Fibroblast of lung (primary cell): ENCODE data around the gene RPL22L1. TPM values are rescaled to one million over a fixed set of nuclear protein-coding genes. Genes with fewer than 3 reads are reported as not detected.

Source experiments
- DNase-seq, 2 donors: peaks; one replicate each; pipeline versions ENCODE4 v3.0.0 to v3.0.0-alpha.2; 2010; ENCODE audit warnings: low read depth in 2 of 2
- H2AFZ ChIP-seq: 2 replicates; pipeline ENCODE4 v1.5.1; 2012; ENCODE audit warnings: low read length, control low read depth, inconsistent platforms
- H3K27ac ChIP-seq: 2 replicates; pipeline ENCODE4 v1.5.1; 2011; ENCODE audit warnings: low read length, control low read depth; ENCODE audit not compliant: insufficient read depth
- H3K27me3 ChIP-seq: 2 replicates; pipeline ENCODE4 v1.5.1; 2011; ENCODE audit warnings: mild to moderate bottlenecking, low read length; ENCODE audit not compliant: control insufficient read depth, insufficient read depth
- H3K36me3 ChIP-seq: 2 replicates; pipeline ENCODE4 v1.5.1; 2011; ENCODE audit warnings: low read length; ENCODE audit not compliant: control insufficient read depth, insufficient read depth
- H3K4me1 ChIP-seq: 2 replicates; pipeline ENCODE4 v1.5.1; 2011; ENCODE audit warnings: low read length; ENCODE audit not compliant: control insufficient read depth, insufficient read depth; ENCODE audit errors: extremely low read depth
- H3K4me2 ChIP-seq: 2 replicates; pipeline ENCODE4 v1.5.1; 2011; ENCODE audit warnings: low read length, control low read depth; ENCODE audit not compliant: insufficient read depth; ENCODE audit errors: extremely low read depth
- H3K4me3 ChIP-seq, 4 experiments: fragments of 200-600 bp in 1 of 4; sonication (generic) in 1 of 4; replicated peaks in 1 of 4; 2 replicates each; pipeline ENCODE4 v1.5.1; 2011 to 2016; ENCODE audit warnings: low read length in 4 of 4, low read depth in 3 of 4, mild to moderate bottlenecking in 3 of 4, control low read depth in 2 of 4, inconsistent platforms in 1 of 4, mixed read lengths in 1 of 4; ENCODE audit not compliant: insufficient read depth in 1 of 4; ENCODE audit errors: control extremely low read depth in 1 of 4
- H3K79me2 ChIP-seq: 2 replicates; pipeline ENCODE4 v1.5.1; 2012; ENCODE audit warnings: mild to moderate bottlenecking, low read length, inconsistent platforms; ENCODE audit not compliant: control insufficient read depth, insufficient read depth
- H3K9ac ChIP-seq: 2 replicates; pipeline ENCODE4 v1.5.1; 2011; ENCODE audit warnings: mild to moderate bottlenecking, low read length, control low read depth; ENCODE audit not compliant: insufficient read depth
- H3K9me3 ChIP-seq: 2 replicates; pipeline ENCODE4 v1.5.1; 2012; ENCODE audit warnings: low read depth, low read length; ENCODE audit not compliant: control insufficient read depth, insufficient read depth
- H4K20me1 ChIP-seq: 2 replicates; pipeline ENCODE4 v1.5.1; 2011; ENCODE audit warnings: low read length; ENCODE audit not compliant: control insufficient read depth, insufficient read depth; ENCODE audit errors: extremely low read depth
- CTCF ChIP-seq, 2 donors: IDR thresholded peaks in 1 of 2; conservative IDR thresholded peaks in 1 of 2; 1 replicate in 1 of 2; 2 replicates in 1 of 2; pipeline ENCODE4 v1.5.1; 2011 to 2012; ENCODE audit warnings: low read length in 2 of 2, control low read depth in 1 of 2, inconsistent platforms in 1 of 2, low read depth in 1 of 2, mild to moderate bottlenecking in 1 of 2
- EZH2 ChIP-seq: IDR thresholded peaks from 2 replicates; pipeline ENCODE4 v1.5.1; 2012; ENCODE audit warnings: low read length, control low read depth, mild to moderate bottlenecking; ENCODE audit errors: missing control alignments
- polyA minus RNA-seq: library from RNA; depleted of rRNA, polyadenylated mRNA; stranded (reverse); fragments of >200 nt; gene quantifications from 2 replicates; pipeline ENCODE4 v1.2.3, GENCODE V29; 2011; ENCODE audit warnings: low replicate concordance
- polyA plus RNA-seq, 2 donors: library from polyadenylated mRNA; depleted of rRNA in 1 of 2; stranded (reverse) in 1 of 2; unstranded in 1 of 2; fragments of >200 nt; gene quantifications; 2 replicates each; pipeline ENCODE4 v1.2.1, GENCODE V29; 2011 to 2012; ENCODE audit warnings: missing spikeins in 1 of 2
- total RNA-seq: library from RNA; depleted of rRNA; stranded (reverse); fragments of >200 nt; gene quantifications from 2 replicates; pipeline ENCODE4 v1.2.1, GENCODE V29; 2014

The RPL22L1 gene
- 71.2 and 88.6 TPM in 2 replicates for total RNA-seq
- 241 and 289 TPM in 2 replicates for polyA plus RNA-seq
- polyA plus RNA-seq (2012): 255 and 256 TPM in 2 replicates
- polyA minus RNA-seq: 0.63 TPM in 1 of 2 replicates, not detected in the other

- Histone ChIP-seq H3K27ac (peak within 1 kb of the TSS; percentile 98), H3K4me2 (peak within 1 kb of the TSS; percentile 81), H3K9me3 (no peaks in the 10 kb centered on the region), H2AFZ (peak within 1 kb of the TSS; percentile 96), H3K79me2 (peaks cover 19% of the 10 kb centered on the region), H3K4me3 (peak within 1 kb of the TSS; percentile 64 to 97 (median 86)), H4K20me1 (peaks cover 2% of the 10 kb centered on the region), H3K36me3 (peaks cover 1% of the 10 kb centered on the region), H3K4me1 (no peaks in the 10 kb centered on the region), H3K9ac (peak within 1 kb of the TSS; percentile 87), H3K27me3 (no peaks in the 10 kb centered on the region)
- DNase-seq: peak; percentile 95 to 96
- no peak for TF ChIP-seq EZH2
- peak; percentile 2 to 29 for TF ChIP-seq CTCF (conservative IDR thresholded peaks at IDR 0.05 in 1 of 2, IDR thresholded peaks at IDR 0.05 in 1 of 2; ENCODE audit: low read depth in 1 of 2, low read length in 2 of 2)
Observed at GRCh38 chr3:170869645-170870593, at the start of gene RPL22L1. Gene RPL22L1 (minus strand): TSS chr3:170870195. CDS start chr3:170870167, 28 bp downstream.

GRCh38 chr3:170918715-170919114 lies 48.7 kb upstream of the RPL22L1 start:
- Histone ChIP-seq H4K20me1 (no peaks in the 10 kb centered on the region), H3K9ac (no peak overlapping the region), H3K4me3 (no peak overlapping the region), H3K4me2 (no peak overlapping the region), H3K27ac (no peak overlapping the region), H3K4me1 (no peaks in the 10 kb centered on the region), H3K9me3 (no peaks in the 10 kb centered on the region), H3K27me3 (no peaks in the 10 kb centered on the region), H3K79me2 (no peaks in the 10 kb centered on the region), H2AFZ (no peak overlapping the region), H3K36me3 (no peaks in the 10 kb centered on the region)
- TF ChIP-seq EZH2 (no peak), CTCF (conservative IDR thresholded peaks at IDR 0.05 in 1 of 2, IDR thresholded peaks at IDR 0.05 in 1 of 2; ENCODE audit: low read depth in 1 of 2, low read length in 2 of 2) (no peak)
- DNase-seq: no peak

GRCh38 chr3:170914690-170915089 lies 44.7 kb upstream of the RPL22L1 start:
- Histone ChIP-seq H3K36me3 (no peaks in the 10 kb centered on the region), H4K20me1 (no peaks in the 10 kb centered on the region), H2AFZ (no peak overlapping the region), H3K27ac (no peak overlapping the region), H3K4me1 (no peaks in the 10 kb centered on the region), H3K9ac (no peak overlapping the region), H3K4me2 (no peak overlapping the region), H3K9me3 (no peaks in the 10 kb centered on the region), H3K27me3 (no peaks in the 10 kb centered on the region), H3K4me3 (no peak overlapping the region), H3K79me2 (no peaks in the 10 kb centered on the region)
- TF ChIP-seq CTCF (conservative IDR thresholded peaks at IDR 0.05 in 1 of 2, IDR thresholded peaks at IDR 0.05 in 1 of 2; ENCODE audit: low read depth in 1 of 2, low read length in 2 of 2) (no peak), EZH2 (no peak)
- DNase-seq: no peak
